Body of pancreas (tissue), 4 donors: ENCODE measurements around the gene SLC38A10.

ENCODE experiments used
- POLR2A ChIP-seq, 3 donors: fragments of 450-650 bp; IDR thresholded peaks; one replicate each; pipeline ENCODE4 v1.6.1; 2016; ENCODE audit warnings: antibody characterized with exemption in 3 of 3, mild to moderate bottlenecking in 2 of 3
- TF ChIP-seq, protein P1 (sequence below), 7 experiments: fragments of 450-650 bp in 4 of 7; fragments of 200-600 bp in 3 of 7; sonication (generic) in 3 of 7; IDR thresholded peaks; one replicate each; pipeline ENCODE4 v1.5.1; 2016 to 2019; ENCODE audit warnings: antibody characterized with exemption in 7 of 7

DNA sequence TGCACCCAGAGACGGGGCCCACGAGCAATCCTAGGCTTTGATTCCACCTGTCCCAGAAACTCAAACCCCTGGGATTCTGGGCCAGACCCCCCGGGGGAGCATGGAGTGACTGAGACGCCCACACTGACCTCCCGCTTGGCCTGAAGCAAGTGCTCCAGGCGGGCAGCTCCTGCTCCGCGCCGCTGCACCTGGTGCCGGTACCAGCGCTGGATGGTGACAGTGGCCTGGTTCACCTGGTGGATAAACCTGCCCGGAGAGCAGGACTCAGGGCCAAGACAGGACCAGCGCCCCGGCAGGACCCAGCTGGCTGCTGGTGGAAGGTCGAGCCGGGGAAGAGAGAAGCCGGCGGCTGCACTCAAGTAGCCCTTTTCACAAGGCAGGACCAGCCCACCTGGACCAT lies 94.9 kb downstream of the SLC38A10 start:
- TF ChIP-seq, protein P1, sequence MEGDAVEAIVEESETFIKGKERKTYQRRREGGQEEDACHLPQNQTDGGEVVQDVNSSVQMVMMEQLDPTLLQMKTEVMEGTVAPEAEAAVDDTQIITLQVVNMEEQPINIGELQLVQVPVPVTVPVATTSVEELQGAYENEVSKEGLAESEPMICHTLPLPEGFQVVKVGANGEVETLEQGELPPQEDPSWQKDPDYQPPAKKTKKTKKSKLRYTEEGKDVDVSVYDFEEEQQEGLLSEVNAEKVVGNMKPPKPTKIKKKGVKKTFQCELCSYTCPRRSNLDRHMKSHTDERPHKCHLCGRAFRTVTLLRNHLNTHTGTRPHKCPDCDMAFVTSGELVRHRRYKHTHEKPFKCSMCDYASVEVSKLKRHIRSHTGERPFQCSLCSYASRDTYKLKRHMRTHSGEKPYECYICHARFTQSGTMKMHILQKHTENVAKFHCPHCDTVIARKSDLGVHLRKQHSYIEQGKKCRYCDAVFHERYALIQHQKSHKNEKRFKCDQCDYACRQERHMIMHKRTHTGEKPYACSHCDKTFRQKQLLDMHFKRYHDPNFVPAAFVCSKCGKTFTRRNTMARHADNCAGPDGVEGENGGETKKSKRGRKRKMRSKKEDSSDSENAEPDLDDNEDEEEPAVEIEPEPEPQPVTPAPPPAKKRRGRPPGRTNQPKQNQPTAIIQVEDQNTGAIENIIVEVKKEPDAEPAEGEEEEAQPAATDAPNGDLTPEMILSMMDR (IDR thresholded peaks at IDR 0.05), result no peak
- TF ChIP-seq POLR2A (IDR thresholded peaks at IDR 0.05), result no peak
